Testis (tissue), 2 donors: ENCODE results near the gene RPS15.

Source experiments
- CTCF ChIP-seq, 3 experiments: fragments of 450-650 bp in 2 of 3; fragments of 200-600 bp in 1 of 3; sonication (generic) in 1 of 3; IDR thresholded peaks; one replicate each; pipeline ENCODE4 v1.5.1; 2016 to 2019; ENCODE audit warnings: antibody characterized with exemption in 3 of 3, mild to moderate bottlenecking in 2 of 3, moderate library complexity in 1 of 3
- POLR2A ChIP-seq: fragments of 450-650 bp; IDR thresholded peaks from one replicate; pipeline ENCODE4 v1.6.1; 2017; ENCODE audit warnings: antibody characterized with exemption, mild to moderate bottlenecking, moderate library complexity

DNA sequence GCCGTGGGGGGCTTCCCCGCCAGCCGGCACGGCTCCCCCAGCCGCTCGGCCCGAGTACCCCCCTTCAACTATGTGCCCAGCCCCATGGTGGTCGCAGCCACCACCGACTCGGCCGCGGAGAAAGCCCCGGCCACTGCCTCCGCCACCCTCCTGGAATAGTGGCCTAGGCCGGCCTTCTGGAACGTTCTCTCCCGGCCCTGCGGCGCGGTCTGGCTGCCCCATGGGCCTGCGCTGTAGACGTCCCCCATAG lies 31.8 kb downstream of the RPS15 start:
- TF ChIP-seq CTCF (IDR thresholded peaks at IDR 0.05) = no peak
- no peak for TF ChIP-seq POLR2A
